ENCODE results near the gene PCBP4.
"Not testable (repeated sequence)": the region's sequence is repeated elsewhere in the genome, so short reads cannot be mapped to it uniquely, and the experiment has no call there.

PCBP4 gene

DNA sequence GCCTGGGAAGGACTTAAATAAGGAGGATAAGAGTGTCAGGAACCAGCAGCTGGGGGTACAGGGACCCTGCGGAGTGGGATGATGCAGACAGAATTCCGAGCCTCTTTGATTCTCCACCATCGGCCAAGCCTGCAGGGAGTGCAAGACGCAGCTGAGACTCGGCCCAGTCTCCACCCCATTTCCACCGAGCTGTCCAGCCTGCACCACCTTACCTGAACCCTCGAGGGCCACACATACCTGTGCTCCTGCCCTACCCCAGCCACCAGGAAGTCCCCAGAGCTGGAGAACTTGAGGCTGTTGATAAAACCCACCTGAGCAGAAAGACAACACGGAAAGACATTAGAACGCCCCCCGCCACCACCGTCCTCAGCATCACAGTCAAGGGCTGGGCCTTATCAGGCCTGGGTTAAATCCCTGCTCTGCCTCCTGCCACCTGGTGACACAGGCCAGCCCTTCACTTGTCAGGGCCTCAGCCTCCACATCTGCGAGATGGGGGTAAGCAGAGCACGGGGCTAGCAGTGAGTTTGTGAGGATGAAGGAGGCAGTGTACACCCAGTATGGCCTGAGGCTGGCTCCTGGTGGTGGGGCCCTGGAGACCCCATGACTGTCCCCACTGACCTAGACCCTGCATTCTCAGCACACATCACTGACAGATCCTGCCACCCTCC is 33.6 kb downstream of the PCBP4 start:
- TF ChIP-seq, protein P1, sequence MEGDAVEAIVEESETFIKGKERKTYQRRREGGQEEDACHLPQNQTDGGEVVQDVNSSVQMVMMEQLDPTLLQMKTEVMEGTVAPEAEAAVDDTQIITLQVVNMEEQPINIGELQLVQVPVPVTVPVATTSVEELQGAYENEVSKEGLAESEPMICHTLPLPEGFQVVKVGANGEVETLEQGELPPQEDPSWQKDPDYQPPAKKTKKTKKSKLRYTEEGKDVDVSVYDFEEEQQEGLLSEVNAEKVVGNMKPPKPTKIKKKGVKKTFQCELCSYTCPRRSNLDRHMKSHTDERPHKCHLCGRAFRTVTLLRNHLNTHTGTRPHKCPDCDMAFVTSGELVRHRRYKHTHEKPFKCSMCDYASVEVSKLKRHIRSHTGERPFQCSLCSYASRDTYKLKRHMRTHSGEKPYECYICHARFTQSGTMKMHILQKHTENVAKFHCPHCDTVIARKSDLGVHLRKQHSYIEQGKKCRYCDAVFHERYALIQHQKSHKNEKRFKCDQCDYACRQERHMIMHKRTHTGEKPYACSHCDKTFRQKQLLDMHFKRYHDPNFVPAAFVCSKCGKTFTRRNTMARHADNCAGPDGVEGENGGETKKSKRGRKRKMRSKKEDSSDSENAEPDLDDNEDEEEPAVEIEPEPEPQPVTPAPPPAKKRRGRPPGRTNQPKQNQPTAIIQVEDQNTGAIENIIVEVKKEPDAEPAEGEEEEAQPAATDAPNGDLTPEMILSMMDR (conservative IDR thresholded peaks at IDR 0.05; ENCODE audit: low read depth, low read length) = no peak
- H3K4me3 ChIP-seq (ENCODE audit: low read depth, low read length) = no peak overlapping the region
- DNase-seq (ENCODE audit: low read depth) = no peak

DNA sequence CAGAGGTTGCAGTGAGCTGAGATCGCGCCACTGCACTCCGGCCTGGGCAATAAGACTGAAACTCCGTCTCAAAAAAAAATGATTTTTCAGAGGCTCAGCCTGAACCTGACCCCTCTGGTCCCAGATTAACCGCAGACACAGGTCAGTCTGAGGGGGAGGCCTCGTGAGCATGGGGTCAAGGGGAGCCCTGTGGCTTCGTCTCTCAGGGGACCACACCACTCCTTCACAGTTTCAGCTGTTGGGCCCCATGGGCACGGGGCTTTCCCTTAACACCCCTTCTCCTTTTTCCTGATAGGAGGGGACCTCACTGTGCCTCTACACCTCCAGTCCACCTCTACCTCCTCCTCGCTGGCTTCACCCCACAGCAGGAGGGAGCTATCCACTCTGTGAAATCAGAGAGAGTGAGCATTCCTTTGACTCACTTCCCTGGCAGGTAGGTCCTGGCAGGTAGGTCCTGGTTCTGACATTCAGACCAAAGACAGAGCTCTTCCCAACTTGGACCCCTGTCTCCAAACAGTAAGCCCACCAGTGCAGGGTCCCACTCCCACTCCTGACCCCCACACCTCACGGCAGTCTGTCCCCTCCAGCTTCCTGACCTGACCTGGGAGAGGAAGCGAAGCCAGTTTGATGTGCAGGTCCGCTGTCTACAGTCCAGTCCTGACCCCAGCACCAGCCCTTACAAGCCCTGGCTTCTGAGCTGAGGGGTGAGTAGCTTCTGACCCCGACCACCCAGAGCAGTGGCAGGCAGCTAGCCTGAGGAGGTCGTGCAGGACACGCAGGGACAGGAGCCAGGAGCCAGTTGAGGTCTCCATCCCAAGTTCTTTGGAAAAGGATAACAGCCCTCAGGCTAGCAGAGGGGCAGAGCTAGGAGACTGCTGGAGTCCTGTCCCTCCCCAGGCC is 34.5 kb downstream of the PCBP4 start:
- TF ChIP-seq, protein P1 (conservative IDR thresholded peaks at IDR 0.05; ENCODE audit: low read depth, low read length) = no peak
- no peak overlapping the region for H3K4me3 ChIP-seq (ENCODE audit: low read depth, low read length)
- no peak for DNase-seq (ENCODE audit: low read depth)

DNA sequence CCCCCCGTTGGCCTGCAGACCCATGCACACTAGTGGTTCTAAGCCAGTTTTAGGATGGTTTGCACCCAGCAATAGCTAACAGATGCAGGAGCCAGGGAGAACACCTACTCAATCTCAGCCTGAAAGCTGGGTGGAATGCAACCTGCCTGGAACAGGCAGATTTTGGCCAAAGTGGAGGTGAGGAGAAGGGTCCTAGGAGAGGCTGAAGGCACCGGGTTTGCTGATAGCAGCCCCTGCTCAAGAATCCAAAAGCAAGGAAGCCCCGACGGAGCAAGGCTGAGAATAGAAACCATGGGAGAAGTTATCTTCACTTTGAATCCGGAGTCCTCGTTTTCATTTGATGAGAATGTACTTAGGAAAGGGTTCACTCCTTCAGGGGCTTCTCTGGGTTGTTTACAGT is 35.5 kb downstream of the PCBP4 start:
- TF ChIP-seq, protein P1 (conservative IDR thresholded peaks at IDR 0.05; ENCODE audit: low read depth, low read length) = no peak
- no peak overlapping the region for H3K4me3 ChIP-seq (ENCODE audit: low read depth, low read length)
- no peak for DNase-seq (ENCODE audit: low read depth)

DNA sequence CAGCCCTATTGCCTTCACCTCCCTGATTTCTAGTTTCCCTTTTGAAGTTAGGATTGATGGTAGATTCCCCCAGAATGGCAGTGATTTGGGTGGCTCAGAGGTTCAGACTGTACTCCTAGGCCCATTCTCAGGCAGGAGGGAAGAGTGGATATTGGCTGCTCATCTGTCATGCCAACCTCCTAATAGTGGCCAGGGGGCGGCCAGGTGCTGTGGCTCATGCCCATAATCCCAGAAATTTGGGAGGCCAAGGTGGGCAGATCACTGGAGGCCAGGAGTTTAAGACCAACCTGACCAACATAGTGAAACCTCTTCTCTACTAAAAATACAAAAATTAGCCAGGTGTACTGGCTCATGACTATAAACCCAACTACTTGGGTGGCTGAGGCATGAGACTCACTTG is 36.8 kb downstream of the PCBP4 start:
- no peak for DNase-seq (ENCODE audit: low read depth)
- no peak overlapping the region for H3K4me3 ChIP-seq (ENCODE audit: low read depth, low read length)
- TF ChIP-seq, protein P1 (conservative IDR thresholded peaks at IDR 0.05; ENCODE audit: low read depth, low read length) = no peak

DNA sequence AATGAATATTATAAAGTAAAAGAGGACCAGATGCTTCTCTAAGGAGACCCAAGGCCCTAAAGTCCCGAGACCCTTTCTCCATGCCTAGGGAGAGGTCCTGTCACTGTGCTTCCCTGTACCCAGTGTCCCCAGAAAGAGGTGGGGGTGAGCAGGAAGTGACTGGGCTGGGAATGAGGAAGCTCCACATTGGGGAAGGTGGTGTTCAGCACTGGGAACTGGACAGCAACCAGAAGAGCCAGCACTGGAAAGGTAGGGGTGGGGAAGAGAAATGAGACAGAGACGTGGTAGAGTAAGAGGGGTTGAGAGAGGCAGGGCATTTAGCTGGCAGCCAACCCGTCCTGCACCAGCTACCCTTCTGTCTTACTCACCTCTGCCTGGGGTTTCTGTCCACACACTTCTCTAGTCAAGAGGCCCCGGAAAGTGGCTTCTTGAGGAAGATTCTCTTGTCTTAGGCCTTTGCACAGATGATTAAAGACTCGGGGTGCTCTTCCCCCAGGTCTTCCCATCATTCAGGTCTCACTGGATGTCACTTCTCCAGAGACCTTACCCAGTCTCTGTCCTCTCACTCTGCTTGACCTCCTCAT is 37.7 kb downstream of the PCBP4 start:
- DNase-seq (ENCODE audit: low read depth) = peak; percentile 14
- H3K4me3 ChIP-seq (ENCODE audit: low read depth, low read length) = no peak overlapping the region
- TF ChIP-seq, protein P1 (conservative IDR thresholded peaks at IDR 0.05; ENCODE audit: low read depth, low read length) = no peak

DNA sequence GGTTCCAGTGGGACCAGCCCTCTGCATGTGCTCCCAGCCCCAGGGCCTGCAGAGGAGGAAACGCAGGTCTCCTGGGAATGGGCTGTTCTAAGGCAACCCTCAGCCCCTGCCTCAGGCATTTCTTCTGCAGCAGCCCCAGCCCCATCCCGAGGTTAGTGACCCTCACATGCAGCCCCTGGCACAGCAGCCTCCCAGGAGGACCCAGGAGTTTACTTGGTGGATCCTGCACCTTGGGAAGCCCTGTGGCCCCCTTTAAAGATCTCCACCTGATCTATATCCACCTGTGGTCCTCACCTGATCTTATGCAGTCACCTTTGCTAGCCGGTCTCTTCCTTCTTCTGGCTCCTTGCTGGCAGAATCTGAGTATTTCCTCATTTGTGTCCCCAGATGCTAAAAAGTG is 38.3 kb downstream of the PCBP4 start:
- DNase-seq (ENCODE audit: low read depth); H3K4me3 ChIP-seq (ENCODE audit: low read depth, low read length): not testable (repeated sequence)

DNA sequence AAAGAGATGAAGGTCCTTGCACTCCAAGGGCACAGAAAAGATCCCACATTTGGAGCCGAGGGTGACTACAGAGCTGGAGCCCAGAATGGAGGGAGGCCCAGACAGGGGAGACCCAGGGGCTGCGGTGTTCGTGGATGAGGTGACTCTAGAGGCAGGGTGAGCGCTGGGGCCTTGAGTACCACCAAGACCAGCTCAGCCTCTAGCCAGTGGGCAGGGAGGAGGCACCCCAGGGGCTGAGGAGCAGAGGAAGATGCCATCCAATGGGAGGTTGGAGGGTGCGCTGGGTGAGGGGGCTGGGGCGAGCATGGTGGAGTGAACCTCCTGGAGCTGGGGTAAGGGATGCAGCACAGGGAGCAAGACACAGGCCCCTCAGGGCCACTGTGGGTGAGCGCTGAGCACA is 38.8 kb downstream of the PCBP4 start:
- TF ChIP-seq, protein P1 (conservative IDR thresholded peaks at IDR 0.05; ENCODE audit: low read depth, low read length) = no peak
- H3K4me3 ChIP-seq (ENCODE audit: low read depth, low read length) = no peak overlapping the region
- DNase-seq (ENCODE audit: low read depth) = no peak

All from choroid plexus epithelial cell (primary cell).